ENCODE measurements around the gene EZR.
A peak's percentile ranks its signal among the peaks of the same experiment; 100 is the strongest.

EZR gene

GRCh38 chr6:158816329-158816728 is 2.8 kb downstream of the EZR start:
- no peak overlapping the region for H3K27ac ChIP-seq (ENCODE audit: low read length)
- H3K4me2 ChIP-seq (ENCODE audit: low read length) = peak overlapping the region; percentile 95
- H4K20me1 ChIP-seq (ENCODE audit: insufficient read depth, low read length) = peaks cover 66% of the 10 kb centered on the region
- H3K4me3 ChIP-seq (ENCODE audit: low read length) = no peak overlapping the region
- no peaks in the 10 kb centered on the region for H3K9me3 ChIP-seq (ENCODE audit: insufficient read depth, low read length)
- H3K79me2 ChIP-seq (ENCODE audit: low read length) = peaks cover 72% of the 10 kb centered on the region
- no peak overlapping the region for H3K9ac ChIP-seq (ENCODE audit: low read length)
- no peaks in the 10 kb centered on the region for H3K27me3 ChIP-seq (ENCODE audit: low read depth, low read length)
- peaks cover 40% of the 10 kb centered on the region for H3K4me1 ChIP-seq (ENCODE audit: low read length)
- TF ChIP-seq CTCF (IDR thresholded peaks at IDR 0.05; ENCODE audit: low read depth, low read length) = no peak
- no peak for TF ChIP-seq EZH2phosphoT487 (IDR thresholded peaks at IDR 0.05; ENCODE audit: low read depth)
- no peak overlapping the region for H2AFZ ChIP-seq (ENCODE audit: low read depth, low read length)
- peaks cover 49% of the 10 kb centered on the region for H3K36me3 ChIP-seq (replicated peaks; ENCODE audit: low read depth, low read length)

GRCh38 chr6:158815907-158816306 is 3.3 kb downstream of the EZR start:
- Histone ChIP-seq H3K79me2 (ENCODE audit: low read length) (peaks cover 75% of the 10 kb centered on the region), H3K4me2 (ENCODE audit: low read length) (peak overlapping the region; percentile 95), H2AFZ (ENCODE audit: low read depth, low read length) (no peak overlapping the region), H3K4me1 (ENCODE audit: low read length) (peaks cover 38% of the 10 kb centered on the region), H3K9ac (ENCODE audit: low read length) (no peak overlapping the region), H3K36me3 (replicated peaks; ENCODE audit: low read depth, low read length) (peaks cover 49% of the 10 kb centered on the region), H3K27me3 (ENCODE audit: low read depth, low read length) (no peaks in the 10 kb centered on the region), H3K4me3 (ENCODE audit: low read length) (no peak overlapping the region), H3K9me3 (ENCODE audit: insufficient read depth, low read length) (no peaks in the 10 kb centered on the region), H4K20me1 (ENCODE audit: insufficient read depth, low read length) (peaks cover 70% of the 10 kb centered on the region), H3K27ac (ENCODE audit: low read length) (no peak overlapping the region)
- no peak for TF ChIP-seq EZH2phosphoT487 (IDR thresholded peaks at IDR 0.05; ENCODE audit: low read depth)
- TF ChIP-seq CTCF (IDR thresholded peaks at IDR 0.05; ENCODE audit: low read depth, low read length) = no peak

DNA sequence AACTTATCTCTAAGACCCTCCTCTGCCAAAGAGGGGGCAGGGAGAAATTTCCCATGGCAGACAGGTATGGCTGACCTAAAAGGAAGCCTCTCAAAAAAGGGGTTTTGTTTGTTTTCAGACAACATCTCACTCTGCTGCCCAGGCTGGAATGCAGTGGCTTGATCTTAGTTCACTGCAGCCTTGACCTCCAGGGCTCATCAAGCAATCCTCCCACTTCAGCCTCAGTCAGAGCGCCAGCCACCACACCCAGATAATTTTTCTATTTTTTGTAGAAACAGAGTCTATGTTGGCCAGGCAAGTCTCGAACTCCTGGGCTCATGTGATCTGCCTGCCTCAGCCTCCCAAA is 3.8 kb downstream of the EZR start:
- Histone ChIP-seq H3K9me3 (ENCODE audit: insufficient read depth, low read length) (no peaks in the 10 kb centered on the region; the same call in 1 of the 2 replicates), H3K4me1 (ENCODE audit: low read length) (peaks cover 39% of the 10 kb centered on the region), H3K27ac (ENCODE audit: low read length) (no peak overlapping the region), H3K36me3 (replicated peaks; ENCODE audit: low read depth, low read length) (peaks cover 53% of the 10 kb centered on the region), H2AFZ (ENCODE audit: low read depth, low read length) (no peak overlapping the region), H4K20me1 (ENCODE audit: insufficient read depth, low read length) (peaks cover 75% of the 10 kb centered on the region), H3K9ac (ENCODE audit: low read length) (no peak overlapping the region), H3K27me3 (ENCODE audit: low read depth, low read length) (no peaks in the 10 kb centered on the region), H3K4me3 (ENCODE audit: low read length) (no peak overlapping the region), H3K4me2 (ENCODE audit: low read length) (peak overlapping the region; percentile 95), H3K79me2 (ENCODE audit: low read length) (peaks cover 81% of the 10 kb centered on the region)
- TF ChIP-seq EZH2phosphoT487 (IDR thresholded peaks at IDR 0.05; ENCODE audit: low read depth) (no peak), CTCF (IDR thresholded peaks at IDR 0.05; ENCODE audit: low read depth, low read length) (no peak)

DNA sequence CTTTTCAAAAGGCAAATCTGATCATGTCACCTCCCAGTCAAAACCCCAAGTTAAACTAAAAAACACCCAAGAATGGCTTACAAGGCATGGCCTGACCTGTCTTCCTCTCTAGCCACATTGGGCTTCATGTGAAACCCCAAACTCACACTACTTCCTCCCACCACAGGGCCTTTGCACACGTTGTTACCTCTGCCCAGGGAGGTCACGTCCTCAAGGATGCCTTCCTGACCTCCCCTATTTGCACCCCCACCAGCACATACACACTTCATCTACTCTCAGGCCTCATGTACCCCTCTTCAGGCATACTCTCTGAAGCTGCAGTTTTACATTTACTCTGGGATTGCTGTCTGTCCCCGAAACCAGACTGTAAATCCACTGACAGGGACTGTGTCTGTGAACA is 6.1 kb downstream of the EZR start:
- no peak overlapping the region for H2AFZ ChIP-seq (ENCODE audit: low read depth, low read length)
- H3K27me3 ChIP-seq (ENCODE audit: low read depth, low read length) = no peaks in the 10 kb centered on the region
- H3K27ac ChIP-seq (ENCODE audit: low read length) = no peak overlapping the region
- peaks cover 43% of the 10 kb centered on the region for H3K4me1 ChIP-seq (ENCODE audit: low read length)
- H4K20me1 ChIP-seq (ENCODE audit: insufficient read depth, low read length) = peaks cover 98% of the 10 kb centered on the region
- H3K4me2 ChIP-seq (ENCODE audit: low read length) = no peak overlapping the region
- no peak overlapping the region for H3K4me3 ChIP-seq (ENCODE audit: low read length)
- H3K36me3 ChIP-seq (replicated peaks; ENCODE audit: low read depth, low read length) = peaks cover 64% of the 10 kb centered on the region
- H3K9me3 ChIP-seq (ENCODE audit: insufficient read depth, low read length) = peaks cover 5% of the 10 kb centered on the region; the same call in 1 of the 2 replicates
- no peak overlapping the region for H3K9ac ChIP-seq (ENCODE audit: low read length)
- peaks cover 99% of the 10 kb centered on the region for H3K79me2 ChIP-seq (ENCODE audit: low read length)
- TF ChIP-seq CTCF (IDR thresholded peaks at IDR 0.05; ENCODE audit: low read depth, low read length) (no peak), EZH2phosphoT487 (IDR thresholded peaks at IDR 0.05; ENCODE audit: low read depth) (no peak)

Measured in OCI-LY3 (cell line).